HG03060 (cell line): Measurements from ENCODE around the gene STIM1.
"Not testable (repeated sequence)": the region's sequence is repeated elsewhere in the genome, so short reads cannot be mapped to it uniquely, and the experiment has no call there.

Experiments used
- ATAC-seq: cut with Tn5 transposase; IDR thresholded peaks from one replicate; pipeline ENCODE4 v1.9.1; 2021; ENCODE audit warnings: low read depth, moderate number of reproducible peaks; ENCODE audit not compliant: unreplicated experiment

Gene STIM1

DNA sequence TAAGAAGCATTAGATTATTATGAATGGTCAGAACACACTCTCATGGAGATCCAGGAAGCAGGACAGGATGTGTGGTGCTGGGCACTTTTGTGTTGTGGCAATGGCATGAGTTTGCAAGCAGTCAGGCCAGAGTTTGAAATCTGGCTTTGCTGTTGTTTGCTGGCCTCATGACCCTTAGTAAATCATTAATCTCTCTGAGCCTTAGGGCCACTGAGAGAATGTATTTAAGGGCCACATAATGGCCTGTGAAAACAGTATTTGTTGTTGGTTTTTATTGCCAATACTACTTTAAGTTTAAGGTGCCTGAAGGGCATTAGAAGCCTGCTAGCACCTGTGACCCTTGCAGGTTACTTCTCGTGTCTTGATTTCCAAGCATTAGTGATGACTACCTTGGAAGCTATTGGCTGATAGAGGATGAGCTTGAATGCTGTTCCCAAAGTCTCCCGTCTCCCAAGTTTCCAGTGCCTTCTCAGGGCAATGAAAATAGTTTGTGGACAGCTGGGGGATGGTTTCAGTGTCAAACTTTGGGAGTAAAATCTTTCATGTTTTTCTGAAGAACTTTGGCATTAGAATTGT, 24.6 kb downstream of the STIM1 start:
- ATAC-seq: peak; percentile 27

DNA sequence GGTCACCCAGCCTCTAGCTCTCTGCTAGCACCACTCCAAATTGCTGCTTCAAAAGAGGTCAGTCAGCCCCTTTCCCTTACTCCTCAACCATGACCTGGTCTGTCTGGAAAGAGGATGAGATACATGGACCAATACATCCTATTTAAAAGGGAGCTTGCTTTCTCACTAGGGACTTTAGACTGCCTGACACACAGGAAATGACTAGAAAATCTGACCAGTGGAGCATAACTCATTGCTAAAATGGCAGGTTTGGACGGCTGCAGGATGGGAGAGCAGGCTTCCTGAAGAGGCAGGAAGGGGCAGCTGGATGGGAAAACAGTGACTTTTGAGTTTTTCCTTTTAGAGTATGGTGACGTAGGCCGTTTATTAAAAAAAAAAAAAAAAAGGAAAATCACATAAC, 25.3 kb downstream of the STIM1 start:
- ATAC-seq: no peak

DNA sequence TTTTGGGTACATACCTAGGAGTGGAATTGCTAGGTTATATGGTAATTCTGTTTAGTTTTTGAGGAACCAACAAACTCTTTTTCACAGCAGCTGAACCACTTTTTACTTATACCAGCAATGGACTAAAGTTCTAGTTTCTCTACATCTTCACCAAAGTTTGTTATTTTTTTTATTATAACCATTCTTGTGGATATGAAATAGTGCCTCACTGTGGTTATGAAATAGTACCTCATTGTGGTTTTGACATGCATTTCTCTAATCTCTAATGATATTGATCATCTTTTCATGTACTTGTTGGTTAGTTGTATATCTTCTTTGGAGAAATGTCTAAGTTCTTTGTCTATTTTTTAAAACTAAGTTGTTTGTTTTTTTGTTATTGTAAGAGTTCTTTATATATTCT, 27.2 kb downstream of the STIM1 start:
- no peak for ATAC-seq

DNA sequence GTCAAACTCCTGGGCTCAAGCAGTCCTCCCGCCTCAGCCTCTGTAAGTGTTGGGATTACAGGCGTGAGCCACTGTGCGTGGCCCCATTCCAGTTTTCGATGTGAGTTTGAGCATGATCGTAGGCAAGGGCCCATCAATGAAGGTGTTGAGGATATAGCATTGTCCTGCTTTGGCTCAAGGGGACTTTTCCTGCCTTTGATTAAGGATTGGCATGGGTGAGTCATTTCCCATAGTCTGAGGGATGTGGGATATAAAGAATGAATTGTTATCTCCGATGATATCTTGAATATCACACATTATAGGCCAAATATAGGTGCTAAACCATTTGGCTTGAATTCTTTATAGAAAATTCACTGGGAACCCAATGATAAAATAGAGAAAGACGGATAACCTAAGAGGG, 30.4 kb downstream of the STIM1 start:
- ATAC-seq: no peak

DNA sequence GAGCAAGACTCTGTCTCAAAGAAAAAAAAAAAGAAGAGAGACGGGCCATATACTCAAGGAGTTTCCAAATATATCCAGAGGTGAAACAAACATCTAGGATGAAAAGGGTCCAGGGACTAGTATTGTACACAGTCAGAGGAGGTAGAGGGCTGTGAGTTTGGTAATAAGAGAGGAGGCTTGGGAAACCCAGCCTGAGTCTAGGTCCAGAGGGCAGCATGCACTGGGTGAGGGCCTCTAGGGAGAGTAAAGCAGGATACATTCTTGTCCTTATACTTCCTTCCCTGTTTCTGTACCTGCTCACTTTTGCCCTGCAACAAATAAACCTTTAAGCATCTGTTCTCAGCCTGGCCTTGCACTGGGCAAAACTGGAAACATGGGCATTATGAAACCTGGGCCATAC, 31.5 kb downstream of the STIM1 start:
- no peak for ATAC-seq

DNA sequence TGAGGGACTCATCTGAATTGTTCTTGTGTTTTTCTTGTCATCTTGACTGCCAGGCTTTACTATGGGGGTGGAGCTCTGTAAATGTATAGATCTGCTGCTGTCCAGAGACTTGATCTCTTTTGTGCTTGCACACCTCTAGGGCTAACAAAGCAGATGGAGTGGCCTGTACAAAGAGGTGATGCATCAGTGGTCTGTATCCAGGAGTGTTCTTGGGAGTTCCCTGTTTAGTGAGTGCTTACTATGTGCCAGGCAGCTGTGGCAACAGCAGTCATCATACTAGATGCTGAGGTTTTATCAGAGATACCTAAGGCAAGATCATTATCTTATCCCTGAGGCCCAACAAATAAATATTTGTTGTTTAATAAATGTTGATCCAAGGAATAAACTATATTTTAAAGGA, 33.4 kb downstream of the STIM1 start:
- ATAC-seq: no peak

DNA sequence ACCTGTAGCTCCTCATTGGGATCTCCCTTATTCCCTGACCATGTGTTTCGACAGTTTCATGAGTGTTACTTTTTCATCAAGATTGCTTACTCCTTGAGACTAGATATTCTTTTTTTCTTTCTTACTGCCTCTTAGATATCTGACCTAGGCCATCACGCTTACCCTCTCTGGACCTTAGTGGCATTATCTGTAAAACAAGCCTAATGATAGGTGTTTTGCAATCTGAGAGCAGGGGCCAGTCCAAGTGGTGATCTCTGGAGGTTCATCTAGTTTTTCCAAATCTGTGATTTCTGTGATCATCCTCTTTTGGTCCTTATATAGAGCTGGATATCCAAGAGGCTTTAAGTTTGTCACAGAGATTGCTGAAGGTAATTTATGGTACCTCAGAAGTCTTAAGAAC, 34.5 kb downstream of the STIM1 start:
- ATAC-seq: no peak

DNA sequence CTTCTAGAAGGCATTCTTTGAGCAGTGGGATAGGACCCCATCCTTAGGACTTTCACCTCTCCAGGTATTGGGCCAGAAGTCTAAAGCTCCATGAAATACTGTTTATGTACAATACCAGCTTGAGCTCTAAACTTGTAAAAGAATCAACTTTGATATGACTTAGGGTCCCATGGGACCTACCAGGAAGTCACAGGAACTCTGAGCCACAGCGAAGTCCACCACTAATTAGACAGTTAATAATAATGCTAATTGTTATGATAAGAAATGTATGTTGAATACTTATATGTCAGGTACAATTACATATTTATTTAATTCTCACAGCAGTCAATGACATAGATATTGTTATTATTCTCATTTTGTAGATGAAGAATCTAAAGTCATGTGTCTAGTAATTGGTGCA, 35.3 kb downstream of the STIM1 start:
- no peak for ATAC-seq

DNA sequence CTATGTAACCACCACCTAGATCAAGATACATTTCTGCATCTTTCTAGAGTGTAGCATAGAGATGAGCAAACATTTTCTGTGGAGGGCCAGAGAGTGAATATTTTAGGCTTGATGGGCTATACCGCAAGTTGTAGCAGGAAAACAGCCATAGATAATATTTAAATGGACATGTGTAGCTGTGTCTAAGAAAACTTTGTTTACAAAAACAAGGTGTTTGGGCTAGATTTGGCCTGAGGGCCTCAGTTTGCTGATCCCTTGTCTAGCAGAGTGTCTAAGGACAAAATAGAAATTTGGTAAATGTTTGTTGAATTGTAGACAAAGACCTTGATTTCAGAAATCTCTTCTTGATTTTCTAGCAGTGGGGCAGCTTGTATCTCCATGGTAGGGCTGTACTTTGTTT, 36.3 kb downstream of the STIM1 start:
- no peak for ATAC-seq

DNA sequence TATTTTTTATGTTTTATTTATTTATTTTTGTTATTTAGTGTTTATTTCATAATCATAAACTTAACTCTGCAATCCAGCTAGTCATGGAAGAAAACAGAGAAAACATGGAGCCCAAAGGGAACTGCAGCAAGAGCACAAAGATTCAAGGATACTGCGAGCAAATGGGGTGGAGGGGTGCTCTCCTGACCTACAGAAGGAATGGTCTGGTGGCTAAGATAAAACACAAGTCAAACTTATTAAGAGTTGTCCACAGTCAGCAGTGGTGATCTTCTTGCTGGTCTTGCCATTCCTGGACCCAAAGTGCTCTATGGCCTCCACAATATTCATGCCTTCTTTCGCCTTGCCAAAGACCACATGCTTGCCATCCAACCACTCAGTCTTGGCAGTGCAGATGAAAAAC, 36.7 kb downstream of the STIM1 start:
- no peak for ATAC-seq

DNA sequence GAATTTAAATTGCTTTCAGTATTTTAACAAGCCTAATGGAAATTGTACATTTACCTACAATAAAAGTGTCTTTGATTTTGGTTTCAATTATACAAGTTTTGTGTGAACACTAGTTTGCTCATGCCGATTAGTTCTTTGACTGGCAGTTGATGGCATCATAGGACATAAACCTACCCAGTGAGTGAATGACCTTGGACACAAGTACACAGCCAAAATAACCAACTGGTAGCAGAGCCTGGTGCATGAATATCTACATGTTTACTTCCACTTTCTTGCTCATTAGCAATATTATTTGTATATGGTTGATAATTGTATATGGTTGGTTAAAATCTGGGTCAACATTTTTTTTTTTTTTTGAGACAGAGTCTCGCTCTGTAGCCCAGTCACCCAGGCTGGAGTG, 37.8 kb downstream of the STIM1 start:
- no peak for ATAC-seq

DNA sequence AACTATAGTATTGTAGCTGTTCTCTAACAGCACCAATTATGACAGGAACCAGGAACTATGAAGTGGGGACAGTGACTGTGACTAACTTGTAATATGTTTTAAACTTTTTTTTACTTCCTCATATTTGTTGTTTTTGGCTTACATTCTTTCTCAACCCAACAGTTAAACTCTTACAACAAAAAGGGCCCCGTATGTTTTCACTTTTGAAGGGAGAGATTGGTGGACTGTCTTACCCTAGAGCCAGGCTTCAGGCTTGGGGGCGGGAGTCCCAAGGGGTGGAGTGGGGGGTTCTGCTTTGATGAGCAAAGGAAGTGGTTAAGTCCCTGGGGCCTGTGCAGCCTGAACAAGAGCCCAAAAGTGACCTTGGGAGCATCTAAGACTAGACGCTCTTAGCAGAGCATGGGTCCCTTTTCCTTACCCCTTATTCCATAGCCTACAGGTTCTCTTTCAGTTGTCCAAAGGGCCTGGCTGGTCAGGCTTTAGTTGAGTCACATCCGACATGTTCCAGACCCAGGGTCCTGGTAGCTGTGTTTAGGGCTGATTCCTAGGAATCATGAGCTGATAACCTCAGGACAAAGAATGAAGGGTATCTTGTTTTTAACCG, 38.8 kb downstream of the STIM1 start:
- peak; percentile 93 for ATAC-seq

DNA sequence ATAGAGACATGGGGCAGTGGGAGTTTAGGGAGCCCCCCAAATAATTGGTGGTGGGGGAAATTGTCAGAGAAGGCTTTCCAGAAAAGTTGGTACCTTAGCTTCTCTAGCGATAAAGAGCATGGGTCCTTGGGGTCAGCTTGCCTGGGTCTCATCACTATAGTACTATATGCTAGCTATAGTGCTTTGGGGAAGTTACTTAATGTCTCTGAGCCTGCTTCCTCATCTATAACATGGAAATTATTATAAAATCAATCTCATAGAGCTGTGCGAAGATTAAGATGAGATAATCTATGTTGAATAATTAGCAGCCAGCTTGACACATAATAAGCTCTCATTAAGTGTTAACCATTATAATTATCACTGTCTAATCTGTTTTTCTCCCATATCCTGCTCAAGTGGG, 41.2 kb downstream of the STIM1 start:
- no peak for ATAC-seq

DNA sequence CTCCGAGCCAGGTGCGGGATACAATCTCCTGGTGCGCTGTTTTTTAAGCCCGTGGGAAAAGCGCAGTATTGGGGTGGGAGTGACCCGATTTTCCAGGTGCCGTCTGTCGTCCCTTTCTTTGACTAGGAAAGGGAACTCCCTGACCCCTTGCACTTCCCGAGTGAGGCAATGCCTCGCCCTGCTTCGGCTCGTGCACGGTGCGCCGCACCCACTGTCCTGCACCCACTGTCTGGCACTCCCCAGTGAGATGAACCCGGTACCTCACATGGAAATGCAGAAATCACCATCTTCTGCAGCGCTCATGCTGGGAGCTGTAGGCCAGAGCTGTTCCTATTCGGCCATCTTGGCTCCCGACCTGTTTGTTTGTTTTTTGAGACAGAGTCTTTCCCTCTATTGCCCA, 44.8 kb downstream of the STIM1 start:
- not testable (repeated sequence) for ATAC-seq

DNA sequence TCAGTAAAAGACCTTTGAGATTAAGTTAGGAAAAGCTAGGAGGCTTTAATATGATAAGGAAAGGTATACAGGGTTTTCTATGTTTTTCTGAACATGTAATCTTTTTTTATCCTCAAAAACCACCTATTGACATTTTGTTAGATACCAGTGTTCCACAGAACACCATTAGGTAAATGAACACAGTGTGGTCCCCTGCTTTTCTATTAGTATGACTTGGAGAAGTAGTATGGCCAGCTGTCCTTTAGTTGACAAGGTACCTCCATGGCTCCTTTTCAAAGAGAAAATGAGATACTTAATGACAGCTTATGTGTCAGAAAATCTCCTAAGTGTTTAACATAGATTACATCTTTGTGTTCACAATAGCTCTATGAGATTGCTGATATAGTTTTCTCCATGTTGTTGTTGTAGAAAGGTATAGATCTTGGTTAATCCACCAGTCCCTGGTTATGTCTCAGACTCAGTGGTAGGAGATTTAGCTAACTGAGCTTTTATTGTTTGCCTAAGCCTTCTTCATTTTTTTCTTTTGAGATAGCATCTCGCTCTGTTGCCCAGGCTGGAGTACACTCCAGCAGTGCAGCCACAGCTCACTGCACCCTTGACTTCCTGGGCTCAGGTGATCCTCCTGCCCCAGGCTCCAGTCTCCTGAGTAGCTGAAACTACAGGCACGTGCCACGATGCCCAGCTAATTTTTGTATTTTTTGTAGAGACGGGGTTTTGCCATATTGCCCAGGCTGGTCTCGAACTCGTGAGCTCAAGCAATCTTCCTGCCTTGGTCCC, 46.0 kb downstream of the STIM1 start:
- no peak for ATAC-seq

DNA sequence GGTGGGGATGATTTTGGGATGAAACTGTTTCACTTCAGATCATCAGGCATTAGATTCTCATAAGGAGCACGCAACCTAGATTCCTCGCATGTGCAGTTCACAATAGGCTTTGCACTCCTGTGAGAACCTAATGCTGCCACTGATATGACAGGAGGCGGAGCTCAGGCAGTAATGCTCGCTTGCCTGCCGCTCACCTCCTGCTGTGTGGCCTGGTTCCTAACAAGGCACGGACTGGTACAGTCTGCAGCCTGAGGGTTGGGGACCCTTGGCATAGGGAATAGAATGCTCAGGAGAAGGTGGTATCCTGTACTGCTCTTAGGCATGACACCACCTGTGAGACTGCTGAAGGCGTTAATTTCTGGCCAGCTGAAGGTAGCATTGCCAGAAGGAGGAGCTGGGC, 47.0 kb downstream of the STIM1 start:
- ATAC-seq: no peak

DNA sequence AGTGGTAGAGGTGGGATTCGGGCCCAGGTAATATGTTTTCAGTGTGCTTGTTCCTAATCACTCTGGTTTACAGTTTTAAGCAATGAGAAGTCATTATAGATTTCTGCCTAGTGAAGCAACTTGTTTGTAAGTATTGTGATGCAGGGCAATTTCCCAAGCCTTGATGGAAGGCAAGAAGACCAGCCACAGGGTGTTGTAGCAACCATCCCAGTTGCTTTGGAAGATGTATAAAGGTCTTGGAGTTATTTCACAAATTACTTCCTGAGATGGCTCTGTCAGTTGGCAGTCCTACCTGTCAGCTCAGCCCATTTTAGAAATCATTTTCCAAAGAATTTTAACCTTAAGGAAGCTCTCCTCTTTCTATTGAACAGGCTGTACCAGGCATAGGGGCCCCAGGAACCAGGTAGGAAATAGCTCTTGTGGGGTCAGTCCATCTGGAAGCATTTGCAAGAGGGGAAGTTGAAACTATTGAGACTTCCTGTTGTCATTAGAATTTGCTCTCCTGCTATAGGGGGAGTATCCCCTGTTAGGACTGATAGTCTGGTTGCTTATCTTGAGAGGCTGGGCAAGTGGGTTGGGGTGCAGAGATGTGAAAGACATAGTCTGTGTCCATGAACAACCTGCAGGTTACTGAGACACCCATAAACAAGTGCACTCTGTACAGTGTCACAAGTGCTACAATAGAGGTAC, 47.9 kb downstream of the STIM1 start:
- ATAC-seq: no peak

DNA sequence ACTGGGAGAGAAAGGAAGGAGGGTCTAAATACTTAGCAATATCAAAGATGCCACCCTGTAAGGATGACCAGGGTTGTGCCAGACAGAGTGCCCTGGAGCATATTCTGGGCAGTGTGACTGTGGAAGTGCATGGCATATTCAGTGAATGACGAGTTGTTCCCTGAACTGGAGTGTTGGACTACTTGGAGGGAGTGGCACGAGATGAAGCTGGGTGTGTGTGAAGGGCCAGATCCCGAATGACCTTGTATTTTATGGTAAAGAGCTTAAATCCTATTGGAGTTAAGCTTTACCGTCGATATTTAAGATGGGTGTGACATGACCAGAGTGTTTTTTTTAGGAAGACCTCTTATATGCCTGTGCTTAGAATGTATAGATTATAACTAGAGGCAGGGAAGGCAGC, 48.8 kb downstream of the STIM1 start:
- ATAC-seq: no peak

DNA sequence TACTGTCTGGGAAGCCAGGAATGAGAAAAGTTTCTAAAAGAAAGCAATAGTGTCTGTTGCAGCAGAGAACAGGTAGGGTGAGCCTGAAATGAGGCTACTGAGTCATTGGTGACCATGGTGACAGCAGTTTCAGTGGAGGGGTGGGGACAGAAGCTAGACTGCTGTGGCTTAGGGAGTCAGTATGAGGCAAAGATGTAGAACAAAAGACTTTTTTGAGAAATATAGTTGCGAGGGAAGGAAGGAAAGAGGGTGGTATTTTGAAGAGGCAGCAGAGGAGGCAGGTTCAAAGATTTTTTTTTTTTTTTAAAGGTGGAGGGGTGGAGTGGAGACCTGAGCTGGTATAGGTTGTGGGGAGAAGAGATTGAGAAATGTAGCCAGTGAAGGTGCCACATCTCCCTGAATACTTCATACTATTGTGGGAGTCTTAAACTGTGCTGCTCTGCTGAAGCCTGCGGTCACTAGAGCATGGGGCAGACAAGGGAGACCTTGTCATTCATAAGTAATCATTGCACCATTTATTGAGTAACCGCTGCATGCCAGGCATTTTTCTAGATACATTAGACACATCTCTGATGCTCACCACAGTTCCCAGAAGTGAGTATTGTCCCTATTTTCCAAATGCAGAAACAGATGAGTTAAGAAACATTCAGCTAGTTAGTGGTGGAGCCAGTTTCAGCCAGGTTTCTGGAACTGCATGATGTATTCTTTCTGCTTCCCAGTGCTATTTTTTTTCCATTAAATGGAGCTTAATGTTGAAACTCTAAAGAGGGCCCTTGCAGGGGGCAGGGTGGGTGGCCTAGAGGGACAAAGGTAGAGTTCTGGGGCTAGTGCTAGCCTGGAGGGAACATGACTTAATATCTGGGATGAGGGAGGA, 49.9 kb downstream of the STIM1 start:
- peak; percentile 68 for ATAC-seq

DNA sequence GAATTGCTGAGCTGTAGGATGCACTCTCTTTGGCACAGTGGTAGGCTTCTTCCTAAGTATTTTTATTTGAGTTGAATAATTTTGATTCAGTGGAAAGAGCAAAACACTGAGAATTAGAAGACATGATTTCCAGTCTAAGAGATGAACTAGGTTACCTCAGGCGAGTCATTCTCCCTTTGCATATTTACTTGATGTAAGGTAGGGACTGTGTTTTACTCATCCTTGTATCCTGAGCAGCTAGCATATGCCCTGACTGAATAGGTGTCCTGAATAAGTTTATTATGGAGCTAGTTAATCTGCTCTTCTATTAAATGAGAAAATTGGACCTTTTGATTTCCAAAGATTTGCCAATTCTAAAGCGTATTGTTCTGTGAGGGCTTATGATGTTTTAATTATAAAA, 50.7 kb downstream of the STIM1 start:
- no peak for ATAC-seq

DNA sequence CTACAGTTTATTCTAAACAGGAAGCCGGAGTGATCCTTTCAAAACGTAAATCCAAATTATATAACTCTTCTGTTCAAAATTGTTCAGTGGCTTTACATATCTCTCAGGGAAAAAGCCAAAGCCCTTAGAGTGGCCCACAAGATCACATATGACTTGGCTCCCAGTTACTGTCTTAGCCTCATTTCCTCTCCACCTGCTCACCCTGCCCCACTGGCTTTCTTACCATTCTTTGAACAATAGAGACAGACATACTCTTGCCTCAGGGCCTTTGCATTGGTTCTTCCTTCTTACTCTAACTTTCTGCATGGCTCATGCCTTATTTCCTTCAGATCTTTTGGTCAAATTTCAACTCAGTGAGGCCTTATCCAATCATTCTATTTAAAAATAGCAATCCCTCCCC, 52.1 kb downstream of the STIM1 start:
- ATAC-seq: no peak
